Measurements from ENCODE around the gene ADAMTS4.

ADAMTS4 gene

DNA sequence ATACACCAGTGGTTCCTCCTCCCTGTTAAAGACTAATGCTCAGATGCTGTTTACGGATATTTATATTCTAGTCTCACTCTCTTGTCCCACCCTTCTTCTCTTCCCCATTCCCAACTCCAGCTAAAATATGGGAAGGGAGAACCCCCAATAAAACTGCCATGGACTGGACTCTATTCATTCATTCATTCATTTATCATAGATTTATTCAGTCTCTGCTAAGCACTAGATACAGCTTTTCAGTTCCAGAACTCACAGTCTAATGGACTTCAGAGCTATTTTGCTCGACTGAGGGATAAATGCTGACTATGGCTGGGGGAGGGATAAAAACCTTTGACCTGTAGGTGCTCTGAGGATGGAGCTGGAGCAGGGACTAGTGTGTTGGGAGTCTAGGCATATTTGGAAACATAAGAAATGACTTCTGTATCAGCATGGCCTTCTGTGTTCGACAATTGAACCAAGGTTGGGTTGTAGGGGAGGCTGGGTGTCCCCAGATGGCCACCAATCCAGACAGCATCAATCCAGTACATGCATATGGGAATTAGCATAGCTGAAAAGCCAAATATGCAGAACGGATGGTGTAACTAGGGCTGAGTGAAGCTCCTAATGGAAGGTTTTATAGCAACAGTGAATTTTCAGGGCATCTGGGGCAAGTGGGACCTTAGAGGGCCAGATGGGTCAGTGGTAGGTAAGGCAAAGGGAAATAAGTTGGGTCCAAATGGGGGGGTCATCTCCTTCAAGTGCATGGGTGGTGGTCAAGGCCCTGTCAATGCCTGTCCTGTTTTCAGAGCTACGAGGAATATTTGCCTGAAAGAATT, 20.4 kb upstream of the ADAMTS4 start:
- no peak for DNase-seq

DNA sequence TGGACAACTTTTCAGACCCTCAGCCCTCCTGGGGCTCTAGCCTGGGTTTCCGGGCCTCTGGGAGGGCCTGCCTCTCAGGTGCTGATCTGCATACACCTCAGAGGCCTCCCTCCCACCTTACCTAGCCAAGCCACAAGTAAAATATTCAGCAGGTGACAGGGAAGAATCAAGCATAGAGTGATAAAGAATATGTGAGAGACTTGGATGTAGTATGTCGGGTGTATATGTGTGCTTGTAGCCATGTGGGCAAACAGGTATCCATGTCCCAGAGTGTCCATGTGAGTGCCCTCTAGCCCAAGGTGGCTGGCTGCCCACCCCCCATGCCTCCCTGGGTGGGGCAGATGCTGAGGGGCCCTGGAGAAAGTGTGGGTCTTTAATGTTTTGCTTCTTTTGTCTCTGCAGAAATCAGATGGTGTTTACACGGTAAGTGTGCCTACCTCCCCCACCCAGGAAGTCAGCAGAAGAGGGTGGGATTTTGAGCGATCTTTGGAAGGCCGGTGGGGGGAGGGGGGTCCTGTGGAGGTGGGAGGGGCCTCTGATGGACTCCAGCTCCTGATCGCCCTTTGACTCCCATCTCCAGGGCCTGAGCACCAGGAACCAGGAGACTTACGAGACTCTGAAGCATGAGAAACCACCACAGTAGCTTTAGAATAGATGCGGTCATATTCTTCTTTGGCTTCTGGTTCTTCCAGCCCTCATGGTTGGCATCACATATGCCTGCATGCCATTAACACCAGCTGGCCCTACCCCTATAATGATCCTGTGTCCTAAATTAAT, 19.6 kb upstream of the ADAMTS4 start:
- DNase-seq = peak; percentile 29

DNA sequence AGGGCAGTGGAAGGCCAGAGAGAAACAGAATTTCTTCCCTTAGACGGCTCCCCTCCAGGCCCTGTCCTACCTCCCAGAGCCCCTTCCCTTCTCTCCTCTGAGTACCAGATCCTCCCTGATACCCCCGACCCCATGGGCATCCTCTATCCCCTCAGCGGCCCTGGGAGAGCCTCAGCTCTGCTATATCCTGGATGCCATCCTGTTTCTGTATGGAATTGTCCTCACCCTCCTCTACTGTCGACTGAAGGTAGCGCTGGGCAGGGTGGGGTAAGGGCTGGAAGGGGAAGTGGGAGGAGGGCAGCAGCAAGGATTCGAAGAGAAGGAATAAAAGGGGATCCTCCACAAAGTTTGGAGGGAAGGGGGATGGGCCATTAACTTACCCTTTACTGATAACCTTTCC, 19.0 kb upstream of the ADAMTS4 start:
- no peak for DNase-seq

DNA sequence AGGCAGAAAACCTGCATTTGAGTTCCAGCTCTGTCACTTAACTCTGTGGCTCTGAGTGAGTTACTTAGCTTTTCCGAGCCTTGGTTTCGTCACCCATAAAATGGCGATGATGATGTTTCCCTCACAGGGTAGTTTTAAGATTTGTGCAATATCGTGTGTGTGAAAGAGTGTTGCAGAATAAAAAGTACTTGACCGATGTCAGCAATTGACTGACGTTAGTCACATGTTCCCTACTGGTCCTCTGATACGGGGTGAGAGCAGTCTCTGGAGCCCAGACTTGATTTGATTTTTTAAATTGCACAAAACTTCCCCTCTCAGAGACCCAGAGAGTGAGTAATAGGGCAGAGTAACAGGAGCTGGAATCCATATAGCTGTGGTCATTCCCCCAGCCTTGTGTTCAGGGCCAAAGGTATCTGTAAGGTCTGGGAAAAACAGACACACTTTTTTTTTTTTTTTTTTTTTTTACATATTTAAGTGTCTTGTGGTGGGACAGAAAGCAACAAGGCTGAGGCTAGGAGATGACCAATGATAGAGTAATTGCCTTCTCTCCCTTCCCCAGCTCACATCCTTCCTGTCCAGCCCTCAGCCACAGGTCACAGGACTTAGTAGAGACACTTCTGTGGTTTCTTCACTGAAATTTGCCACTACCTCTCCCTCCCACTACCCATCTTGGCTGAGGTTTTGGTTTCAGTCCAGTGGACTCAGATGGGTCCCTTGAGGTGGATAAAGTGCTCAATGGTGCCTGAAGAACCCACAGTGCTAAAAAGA, 18.3 kb upstream of the ADAMTS4 start:
- no peak for DNase-seq

DNA sequence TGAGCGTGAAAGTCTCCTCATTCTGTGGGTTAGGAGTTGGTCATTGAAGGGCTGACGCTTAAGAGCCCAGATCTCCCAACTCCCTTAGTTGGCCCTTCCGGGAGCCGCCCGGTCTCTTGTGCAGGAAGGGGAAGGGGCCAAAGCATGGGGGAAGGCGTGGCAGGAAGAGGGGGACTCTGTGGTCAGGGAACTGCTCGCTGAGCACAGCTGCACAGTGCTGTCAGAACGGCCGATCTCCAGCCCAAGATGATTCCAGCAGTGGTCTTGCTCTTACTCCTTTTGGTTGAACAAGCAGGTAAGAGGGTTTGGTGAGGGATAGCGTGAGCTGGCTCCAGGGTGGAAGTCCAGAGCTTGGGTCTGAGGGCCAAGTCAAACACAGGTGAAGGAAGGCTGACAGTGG, 16.2 kb upstream of the ADAMTS4 start, which contains the start of gene FCER1G:
Gene FCER1G (plus strand): TSS at position 220 of the 400 bp plus-strand sequence. CDS start 27 bp downstream, at position 247.
- DNase-seq = no peak

DNA sequence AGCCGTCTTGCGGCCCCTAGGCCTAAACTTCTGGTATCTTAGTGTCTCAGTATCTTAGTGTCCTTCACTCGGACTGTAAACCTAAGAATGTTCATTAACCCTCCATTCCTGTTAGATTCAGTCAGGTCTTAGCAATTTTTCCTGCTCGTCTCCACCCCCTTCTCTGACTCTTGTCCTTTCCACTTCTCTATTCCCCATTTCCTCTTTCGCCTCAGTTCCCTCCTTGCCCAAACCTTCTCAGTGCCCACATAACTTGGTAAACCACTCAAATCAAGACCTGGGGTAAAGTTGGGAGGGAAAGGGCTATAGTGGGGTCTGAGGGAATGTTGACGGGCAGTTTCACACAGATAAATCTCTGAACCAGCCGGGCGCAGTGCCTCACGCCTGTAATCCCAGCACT, 15.5 kb upstream of the ADAMTS4 start:
- DNase-seq = no peak

DNA sequence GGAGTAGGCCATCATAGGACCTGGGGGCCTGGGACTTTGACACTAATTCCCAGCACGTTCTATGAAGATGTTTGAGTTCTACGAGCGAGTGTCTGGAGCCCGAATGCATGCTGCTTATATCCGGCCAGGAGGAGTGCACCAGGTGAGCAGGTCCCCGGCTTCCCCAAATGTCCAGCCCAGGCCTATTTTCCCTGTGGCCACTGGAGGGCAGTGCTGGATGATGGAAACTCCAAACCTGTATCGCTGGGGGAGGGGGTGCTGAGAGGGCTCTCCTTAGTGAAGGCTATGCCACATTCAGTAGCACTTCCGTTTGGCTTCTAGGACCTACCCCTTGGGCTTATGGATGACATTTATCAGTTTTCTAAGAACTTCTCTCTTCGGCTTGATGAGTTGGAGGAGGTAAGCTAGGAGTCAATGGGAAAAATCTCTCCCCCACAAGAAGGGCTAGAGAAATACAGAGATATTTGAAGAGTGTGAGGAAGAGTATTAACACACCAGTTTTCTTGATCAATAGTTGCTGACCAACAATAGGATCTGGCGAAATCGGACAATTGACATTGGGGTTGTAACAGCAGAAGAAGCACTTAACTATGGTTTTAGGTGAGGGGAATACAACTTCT, 11.0 kb upstream of the ADAMTS4 start:
- no peak for DNase-seq

DNA sequence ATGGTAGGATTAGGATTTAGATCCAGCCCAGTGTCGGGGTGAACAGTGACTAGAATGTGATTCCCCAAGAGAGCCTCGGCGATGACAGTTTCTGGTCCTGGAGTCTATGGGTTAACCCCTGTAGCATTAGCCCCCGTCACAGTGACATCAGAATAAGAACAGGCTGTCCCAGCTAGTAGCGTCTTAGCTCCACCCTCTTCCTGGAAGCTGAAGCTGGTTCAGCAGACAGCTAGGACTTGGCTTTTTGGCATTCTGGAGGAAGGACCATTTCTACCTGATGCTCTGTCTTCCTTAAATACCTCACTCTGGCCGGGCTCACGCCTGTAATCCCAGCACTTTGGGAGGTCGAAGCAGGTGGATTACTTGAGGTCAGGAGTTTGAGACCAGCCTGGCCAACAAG, 8.3 kb upstream of the ADAMTS4 start:
- DNase-seq = no peak

DNA sequence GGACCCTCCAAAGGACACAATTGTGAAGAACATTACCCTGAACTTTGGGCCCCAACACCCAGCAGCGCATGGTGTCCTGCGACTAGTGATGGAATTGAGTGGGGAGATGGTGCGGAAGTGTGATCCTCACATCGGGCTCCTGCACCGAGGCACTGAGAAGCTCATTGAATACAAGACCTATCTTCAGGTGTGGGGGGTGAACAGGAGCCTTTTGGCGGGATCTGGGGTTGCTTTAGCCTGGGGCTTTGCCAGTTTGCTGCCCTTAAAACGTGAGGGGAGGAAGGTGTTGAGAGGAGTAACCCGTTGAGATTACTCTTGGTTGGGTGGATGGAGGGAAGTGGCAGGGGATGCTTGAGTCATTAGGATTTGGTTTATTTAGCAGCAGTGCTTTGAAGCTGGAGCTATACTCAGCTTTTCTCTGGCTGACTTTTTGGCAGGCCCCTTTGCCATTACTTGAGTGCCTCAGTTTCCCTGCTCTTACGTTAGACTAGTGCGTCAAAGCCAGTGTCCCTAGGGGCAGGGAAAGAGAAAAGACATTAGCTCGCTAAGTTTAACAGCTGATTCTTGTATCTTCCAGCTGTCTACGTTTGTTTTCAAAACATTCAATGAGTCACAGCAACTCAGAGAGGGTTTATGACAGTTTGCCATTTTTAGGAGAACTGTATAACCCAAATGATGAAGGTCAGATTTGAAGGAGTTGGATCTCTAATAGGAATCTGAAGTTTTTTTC, 7.7 kb upstream of the ADAMTS4 start:
- DNase-seq = no peak

DNA sequence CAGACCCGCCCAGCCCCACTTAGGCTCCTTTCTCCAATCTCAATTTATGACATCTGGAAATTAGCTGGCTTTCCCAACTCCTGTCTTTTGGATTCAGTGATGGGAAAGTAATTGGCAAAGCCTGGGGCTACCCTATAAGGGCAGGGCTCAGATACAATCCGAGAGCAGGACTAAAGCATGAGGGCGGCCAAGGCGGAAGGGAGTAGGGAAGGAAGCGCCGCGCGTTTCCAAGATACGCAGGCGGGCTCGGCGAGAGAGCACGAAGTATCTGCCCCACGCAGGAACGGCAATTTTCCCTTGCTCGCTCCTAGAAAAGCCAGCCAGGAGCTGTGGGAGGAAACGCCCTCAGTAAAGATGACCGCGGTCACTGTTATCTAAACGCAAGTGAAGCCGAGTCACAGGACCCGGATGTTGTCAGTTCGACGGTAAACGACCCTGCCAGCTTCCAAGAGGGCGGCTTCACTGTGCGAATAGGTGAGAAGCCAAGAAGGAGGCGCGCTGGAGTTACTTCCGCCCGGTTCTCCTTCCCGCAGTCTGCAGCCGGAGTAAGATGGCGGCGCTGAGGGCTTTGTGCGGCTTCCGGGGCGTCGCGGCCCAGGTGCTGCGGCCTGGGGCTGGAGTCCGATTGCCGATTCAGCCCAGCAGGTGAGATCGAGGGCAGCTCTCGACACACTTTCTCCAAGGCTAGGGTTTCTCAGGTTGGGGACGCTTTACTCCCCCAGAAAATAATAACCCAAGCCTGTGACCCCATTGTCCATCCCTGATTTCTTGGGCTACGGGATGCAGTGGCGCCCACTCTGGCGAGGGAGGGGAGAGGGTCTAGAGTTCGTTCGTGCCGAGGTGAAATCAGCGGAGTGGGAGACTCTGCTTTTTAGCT, 3.2 kb upstream of the ADAMTS4 start, which contains the start of gene NDUFS2:
Gene NDUFS2 (plus strand): TSS at position 532 of the 877 bp plus-strand sequence. CDS start 19 bp downstream, at position 551.
- DNase-seq = peak; percentile 85

DNA sequence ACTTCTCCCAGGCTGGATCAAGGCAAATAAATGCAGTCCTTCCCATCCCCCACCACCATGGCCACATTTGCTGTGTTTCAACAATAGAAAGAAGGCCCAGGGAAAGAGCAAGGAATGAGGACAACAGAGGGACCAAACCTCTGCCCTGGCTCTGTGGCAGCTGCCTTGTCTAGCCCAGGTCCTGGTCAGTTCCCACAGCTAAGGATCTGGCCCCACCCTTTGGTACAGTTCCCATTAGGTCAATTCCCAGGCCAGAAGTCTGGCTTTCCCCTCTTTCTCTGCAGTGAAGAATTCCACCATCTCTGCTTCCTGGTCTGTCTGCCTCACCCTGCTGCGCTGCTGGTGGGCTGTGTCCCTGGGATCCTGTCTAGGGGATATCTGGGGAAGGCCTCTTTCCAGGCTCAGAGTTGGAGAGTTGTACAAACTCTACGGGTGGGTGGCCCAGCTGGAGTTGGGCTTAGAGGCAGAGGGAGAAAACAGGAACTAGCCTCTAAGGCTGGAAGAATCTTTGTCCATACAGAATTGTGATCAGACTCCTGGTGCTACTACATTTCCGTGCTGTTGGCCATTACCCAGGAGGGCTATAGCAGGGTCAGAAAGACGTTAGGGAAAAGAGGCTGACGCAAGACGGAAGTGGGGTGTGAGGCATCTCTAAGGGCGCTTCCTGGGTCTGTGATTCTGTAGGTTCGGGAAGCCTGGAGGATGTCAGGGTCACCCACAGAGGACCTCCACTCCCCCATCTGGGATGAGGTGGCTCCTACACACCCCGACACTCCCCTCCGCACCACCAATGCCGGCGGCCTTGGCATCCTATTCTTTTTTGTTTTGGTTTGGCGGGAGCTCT, 2.4 kb upstream of the ADAMTS4 start:
- no peak for DNase-seq

DNA sequence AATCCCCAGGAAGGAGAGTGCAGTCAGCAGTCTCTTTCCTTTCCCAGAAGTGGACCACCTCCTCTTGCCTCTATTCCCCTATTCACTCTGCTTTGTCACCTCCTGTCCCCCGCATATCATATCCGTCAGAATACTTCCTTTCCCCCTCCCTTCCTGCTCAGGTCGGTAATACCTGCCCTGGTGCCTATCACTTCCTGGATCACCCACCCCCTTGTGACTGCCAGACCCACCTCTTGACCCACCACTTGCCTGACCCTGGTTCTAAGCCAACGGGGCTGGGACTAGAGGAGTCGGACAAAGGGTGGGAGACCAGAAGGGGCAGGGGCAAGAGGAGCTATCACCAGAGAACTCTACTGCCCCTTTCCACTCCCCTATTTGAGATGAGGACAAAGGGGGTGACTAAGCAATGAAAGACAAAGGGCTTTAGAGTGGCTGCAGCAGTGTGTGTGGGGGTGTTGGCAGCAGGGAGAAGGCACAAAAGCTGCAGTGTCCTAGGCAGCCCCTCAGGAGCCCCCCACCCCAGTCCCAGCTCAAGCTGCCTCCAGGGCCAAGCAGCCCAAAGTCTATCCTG, 1.7 kb upstream of the ADAMTS4 start:
- no peak for DNase-seq

DNA sequence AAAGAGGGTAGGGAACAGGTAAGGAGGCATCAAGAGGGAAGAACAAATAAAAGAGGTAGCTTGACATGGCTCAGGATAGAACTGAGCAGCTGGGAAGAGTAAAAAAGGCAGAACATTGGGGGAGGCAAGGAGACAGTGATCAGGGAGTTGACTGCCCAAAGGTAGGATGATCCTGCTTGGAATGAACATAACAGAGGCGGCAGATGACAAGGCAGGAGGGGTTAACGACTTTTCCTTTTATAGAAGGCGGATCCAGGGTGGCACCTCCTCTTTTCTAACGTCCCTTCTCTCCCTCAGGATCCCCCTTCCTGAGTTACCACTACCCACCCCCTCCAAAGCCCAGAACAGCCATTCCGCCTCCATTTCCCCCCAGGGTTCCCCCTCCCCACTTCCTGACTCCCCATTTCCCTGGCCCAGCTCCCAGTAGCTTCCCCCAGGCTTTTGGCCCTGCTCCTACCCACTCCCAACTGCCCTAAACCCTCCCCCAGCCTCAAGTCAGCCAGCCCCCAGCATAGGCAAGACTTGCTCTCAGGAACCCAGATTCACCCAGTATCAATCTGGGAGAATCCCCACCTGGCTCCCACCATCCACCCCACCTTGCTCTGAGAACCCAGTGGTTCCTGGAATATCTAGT, 769 bp upstream of the ADAMTS4 start:
- DNase-seq = no peak

DNA sequence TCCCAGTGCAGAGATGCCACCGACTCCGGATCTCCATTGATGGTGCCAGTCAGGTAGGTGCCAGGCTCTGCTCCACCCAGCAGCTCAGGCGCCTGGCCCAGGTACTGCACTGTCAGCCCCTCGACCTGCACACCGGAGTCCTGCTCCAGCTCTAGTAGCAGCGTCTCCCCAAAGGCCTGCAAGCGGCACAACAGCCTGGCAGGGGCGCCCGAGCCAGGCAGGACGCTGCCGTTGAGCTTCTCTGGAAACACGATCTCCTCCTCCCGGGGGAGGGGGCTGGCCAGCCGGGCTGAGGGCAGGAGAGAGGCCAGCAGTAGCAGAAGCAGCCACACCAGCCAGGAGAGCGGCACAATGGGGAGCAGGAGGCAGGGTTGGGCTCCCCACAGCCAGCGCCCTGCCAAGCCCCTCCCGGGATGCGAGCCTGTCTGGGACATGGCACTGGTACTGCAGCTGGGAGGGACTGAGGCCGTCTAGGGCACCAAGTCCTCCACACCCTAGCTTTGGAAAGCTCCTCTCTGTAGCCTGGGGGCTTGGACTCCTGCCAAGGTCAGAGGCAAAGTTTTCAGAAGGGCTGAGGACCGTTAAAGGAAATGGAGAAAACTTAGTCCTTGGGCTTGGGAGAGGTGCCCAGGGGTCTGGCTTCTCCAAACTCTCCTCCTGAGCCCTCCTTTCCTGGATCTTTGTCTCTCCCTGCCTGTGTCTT, 509 bp downstream of the ADAMTS4 start:
- peak; percentile 9 for DNase-seq

DNA sequence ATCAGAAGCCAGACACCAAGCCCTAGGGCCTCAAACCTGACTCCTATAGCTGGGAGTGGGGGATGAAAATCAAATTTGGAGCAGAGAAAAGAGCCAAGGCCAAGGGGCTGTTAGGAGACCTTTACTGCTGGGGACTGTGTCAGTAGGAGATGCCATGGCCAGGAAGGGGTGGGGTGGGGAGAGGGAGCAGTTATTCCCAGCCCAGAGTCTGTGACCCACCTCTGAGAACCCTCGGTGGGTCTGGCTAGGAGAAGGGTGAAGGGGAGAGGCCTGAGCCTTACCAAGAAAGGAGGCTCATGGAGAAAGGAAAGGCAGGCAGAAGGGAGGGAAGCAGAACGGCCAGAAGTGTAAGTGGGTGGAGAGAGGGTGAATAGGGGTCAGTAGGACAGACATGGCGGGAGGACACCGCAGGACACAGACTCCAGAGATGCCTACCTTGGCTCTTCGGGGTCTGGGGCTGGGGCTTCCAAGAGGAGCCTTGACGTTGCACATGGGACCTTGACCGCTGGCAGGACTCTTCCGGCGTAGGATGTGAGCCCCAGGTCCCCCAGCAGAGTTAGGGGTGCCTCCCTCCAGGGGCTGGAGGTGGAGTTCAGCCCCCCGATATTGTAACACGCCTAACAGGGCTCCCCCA, 1.2 kb downstream of the ADAMTS4 start:
- DNase-seq = no peak

DNA sequence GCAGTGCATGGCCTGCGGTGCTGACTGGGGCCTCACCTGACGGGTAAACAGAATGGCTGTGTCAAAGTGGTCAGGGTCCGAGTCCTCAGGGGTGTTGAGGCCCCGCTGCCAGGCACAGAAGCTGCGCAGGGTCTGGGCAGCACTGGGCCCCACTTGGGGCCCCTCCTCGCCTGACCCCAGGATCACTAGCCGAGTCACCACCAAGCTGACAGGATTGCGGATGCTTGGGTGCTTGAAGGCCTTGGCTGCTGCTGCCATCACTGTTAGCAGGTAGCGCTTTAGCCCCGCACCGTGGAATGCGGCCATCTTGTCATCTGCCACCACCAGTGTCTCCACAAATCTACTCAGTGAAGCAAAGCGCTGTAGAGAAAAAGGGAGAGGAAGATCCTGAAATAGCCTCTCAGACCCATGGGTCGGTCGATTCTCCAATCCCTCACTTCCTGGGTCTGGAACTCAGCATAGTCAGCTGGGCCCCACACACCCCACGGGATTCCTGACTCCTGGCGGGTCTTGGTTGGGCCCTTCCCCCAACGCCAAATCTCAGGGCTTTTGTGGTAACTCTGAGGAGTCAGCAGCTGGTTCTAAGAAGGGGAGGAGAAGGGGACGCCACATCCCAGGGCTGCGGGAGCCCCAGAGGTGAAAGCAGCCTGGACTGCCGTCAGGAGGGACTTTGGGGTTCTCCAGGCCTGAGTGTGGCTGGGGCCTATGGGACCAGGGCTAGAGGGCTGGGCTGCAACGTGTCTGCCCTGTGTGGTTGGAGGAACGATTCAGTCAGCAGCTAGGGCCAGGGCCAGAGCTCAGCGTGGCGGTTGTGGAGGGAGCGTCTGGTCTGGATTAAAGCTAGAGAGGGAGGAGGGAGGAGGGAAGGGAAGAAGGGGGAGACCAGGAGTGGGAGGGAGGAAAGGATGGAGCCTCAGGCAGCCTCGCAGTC, 2.1 kb downstream of the ADAMTS4 start:
- DNase-seq = no peak

DNA sequence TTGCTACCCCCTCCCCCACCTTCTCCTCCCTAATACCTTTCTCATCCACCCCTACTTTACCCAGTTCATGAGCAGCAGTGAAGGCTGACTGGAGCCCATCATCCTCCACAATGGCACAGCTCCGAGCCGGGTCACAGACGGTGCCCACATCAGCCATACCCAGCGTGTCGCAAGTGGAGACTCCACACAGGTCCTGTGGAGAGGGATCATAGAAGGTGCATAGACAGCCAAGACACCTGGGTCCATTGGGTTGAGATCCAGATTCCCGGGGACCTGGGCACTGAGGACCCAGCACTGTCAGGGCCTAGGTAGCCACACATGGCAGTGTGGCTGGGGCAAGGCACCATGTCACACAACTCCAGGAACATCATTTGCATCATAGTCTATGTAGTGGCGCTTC, 2.7 kb downstream of the ADAMTS4 start:
- DNase-seq = no peak

All from T1000 (cell line).